ENCODE measurements around the gene FAM229A.

- no peak for TF ChIP-seq YY1 (IDR thresholded peaks at IDR 0.05; ENCODE audit: insufficient read depth, insufficient read length)
- no peak for TF ChIP-seq SUZ12 (IDR thresholded peaks at IDR 0.05; ENCODE audit: extremely low read depth, insufficient read depth, insufficient read length)
Measured at GRCh38 chr1:32327204-32327603, 35.1 kb downstream of the FAM229A start.
